Right cardiac atrium (tissue), 5 donors: ENCODE data around the gene CDH1. TPM values are rescaled to one million over a fixed set of nuclear protein-coding genes. Genes with fewer than 3 reads are reported as not detected.

Experiments used
- ATAC-seq, 2 donors: fragments of 200-7000 bp; cut with Tn5 transposase; one replicate each; pipeline versions ENCODE4 v1.8.0 to v1.9.1; 2020; ENCODE audit warnings: moderate library complexity in 2 of 2, mild to moderate bottlenecking in 1 of 2
- DNase-seq, 3 donors: peaks; one replicate each; pipeline ENCODE4 v3.0.0-alpha.2; 2020
- H3K27ac ChIP-seq: one replicate; pipeline ENCODE4 v1.5.1; 2013; ENCODE audit warnings: mild to moderate bottlenecking, low read length, control low read depth, moderate library complexity
- H3K27me3 ChIP-seq: one replicate; pipeline ENCODE4 v1.6.1; 2013; ENCODE audit not compliant: control insufficient read depth, insufficient read depth
- H3K4me1 ChIP-seq: one replicate; pipeline ENCODE4 v1.6.1; 2013; ENCODE audit warnings: low read length; ENCODE audit not compliant: control insufficient read depth, insufficient read depth
- H3K4me3 ChIP-seq: one replicate; pipeline ENCODE4 v1.5.1; 2013; ENCODE audit warnings: low read length, control low read depth
- H3K9me3 ChIP-seq: one replicate; pipeline ENCODE4 v1.6.1; 2013; ENCODE audit warnings: low read length; ENCODE audit not compliant: control insufficient read depth
- WGBS: extraction: QIAGEN DNeasy Blood & Tissue Kit; methylation state at CpG from one replicate; pipeline ENCODE4 v1.1.7; 2013; 5-methylcytosine and 5-hydroxymethylcytosine counted together
- intact Hi-C, 4 donors: fragments of 100-400 bp; cut with DNase I; formaldehyde crosslinking; loops; one replicate each; pipeline versions ENCODE4 v1.11.0 to v1.14.0; 2022 to 2023
- polyA plus RNA-seq: library from polyadenylated mRNA; stranded (reverse); fragments of 200-250 nt; gene quantifications from one replicate; pipeline ENCODE4 v1.2.3, GENCODE V29; 2013
- total RNA-seq, 4 donors: library from RNA; stranded (reverse); fragmentation: NEBNext Ultra II Directional; extraction: Animal tissue kit (Norgen Biotek cat#: 25700); gene quantifications; one replicate each; pipeline ENCODE4 v1.2.1, GENCODE V29; 2021
- donor health status: healthy with polysubstance abuse.
- donor health status: DM: no; HTN: yes; CAD: no.
- donor health status: DM: no; HTN: no; CAD: no.
- donor health status: DM: no; HTN: yes; CAD: no; lungs with severe emphysema.
- donor health status: DM: yes; HTN: yes; CAD: no.

CDH1 gene
- total and polyA plus RNA-seq, 5 donors, result 0.14 TPM; not detected in 4

DNA sequence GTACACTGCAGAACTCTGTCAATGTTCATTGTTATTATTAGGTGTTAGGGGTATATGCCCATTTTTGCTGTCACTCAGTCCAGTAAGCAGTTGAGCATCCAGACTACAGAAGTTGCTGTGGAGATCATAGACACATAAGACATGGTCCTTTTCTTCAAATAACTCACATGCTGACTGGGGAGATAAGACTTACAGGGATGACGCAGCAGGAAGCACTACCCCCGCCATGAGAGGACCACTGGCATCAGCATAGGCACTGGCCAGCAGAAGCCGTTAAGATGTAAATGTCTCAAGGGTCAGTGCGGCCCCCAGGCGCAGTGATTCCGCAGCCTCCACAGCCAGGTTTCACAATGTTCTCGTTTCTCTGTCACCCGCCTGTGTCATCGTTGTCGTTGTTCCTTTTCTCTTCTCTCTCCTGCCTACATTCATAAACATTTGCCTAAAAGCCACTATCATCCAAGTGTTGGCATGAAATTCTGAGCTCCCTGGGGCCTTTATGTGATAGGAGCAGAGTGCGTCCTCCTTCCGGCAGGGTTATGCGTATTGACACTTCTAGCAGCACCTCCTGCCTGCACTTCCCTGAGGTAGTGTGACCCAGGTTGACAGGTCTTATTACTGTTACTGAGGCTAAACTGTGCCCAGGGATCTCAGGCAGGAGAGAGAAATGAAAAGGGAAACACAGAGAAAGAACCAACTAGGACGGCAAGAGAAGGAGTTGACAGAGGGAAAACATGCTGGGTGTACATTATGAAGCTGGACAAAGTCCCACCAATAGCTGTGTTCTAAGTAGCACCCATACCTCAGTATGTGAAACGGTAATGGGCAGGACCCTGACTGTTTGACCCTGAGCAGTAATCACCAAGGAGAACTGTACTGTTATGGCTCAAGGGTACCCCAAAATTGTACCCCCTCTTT lies 124.1 kb downstream of the CDH1 start:
- Histone ChIP-seq H3K4me3 (no peak overlapping the region), H3K4me1 (no peaks in the 10 kb centered on the region), H3K27me3 (no peaks in the 10 kb centered on the region), H3K27ac (no peak overlapping the region), H3K9me3 (no peaks in the 10 kb centered on the region)
- no peak for ATAC-seq
- DNase-seq, result no peak
- intact Hi-C loops, result no loop called here
- 87% methylated on average over 15 of the region's 15 CpGs for WGBS

DNA sequence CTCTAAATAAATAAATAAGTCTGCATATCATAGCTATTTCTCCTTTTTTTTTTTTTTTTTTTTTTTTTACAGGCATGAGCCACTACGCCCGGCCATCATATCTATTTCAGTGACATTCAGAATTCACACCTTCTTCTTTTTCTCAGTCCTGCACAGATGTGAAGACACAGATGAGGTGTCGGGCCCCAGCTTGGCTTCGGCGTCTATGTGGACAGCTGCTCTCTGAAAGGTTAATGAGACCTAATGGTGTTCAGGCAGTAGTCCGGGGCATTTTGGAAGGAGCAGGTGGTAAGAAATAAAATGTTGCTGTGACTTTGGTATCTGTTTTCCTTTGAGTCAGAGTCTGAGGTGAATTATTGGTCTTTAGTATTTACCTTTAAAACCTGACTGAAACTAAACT lies 129.8 kb downstream of the CDH1 start:
- Histone ChIP-seq H3K4me1 (no peaks in the 10 kb centered on the region), H3K27me3 (no peaks in the 10 kb centered on the region), H3K4me3 (no peak overlapping the region), H3K9me3 (no peaks in the 10 kb centered on the region), H3K27ac (no peak overlapping the region)
- 86% methylated on average over 6 of the region's 6 CpGs for WGBS
- DNase-seq (no peak), ATAC-seq (no peak)
- intact Hi-C loops, result no loop called here

DNA sequence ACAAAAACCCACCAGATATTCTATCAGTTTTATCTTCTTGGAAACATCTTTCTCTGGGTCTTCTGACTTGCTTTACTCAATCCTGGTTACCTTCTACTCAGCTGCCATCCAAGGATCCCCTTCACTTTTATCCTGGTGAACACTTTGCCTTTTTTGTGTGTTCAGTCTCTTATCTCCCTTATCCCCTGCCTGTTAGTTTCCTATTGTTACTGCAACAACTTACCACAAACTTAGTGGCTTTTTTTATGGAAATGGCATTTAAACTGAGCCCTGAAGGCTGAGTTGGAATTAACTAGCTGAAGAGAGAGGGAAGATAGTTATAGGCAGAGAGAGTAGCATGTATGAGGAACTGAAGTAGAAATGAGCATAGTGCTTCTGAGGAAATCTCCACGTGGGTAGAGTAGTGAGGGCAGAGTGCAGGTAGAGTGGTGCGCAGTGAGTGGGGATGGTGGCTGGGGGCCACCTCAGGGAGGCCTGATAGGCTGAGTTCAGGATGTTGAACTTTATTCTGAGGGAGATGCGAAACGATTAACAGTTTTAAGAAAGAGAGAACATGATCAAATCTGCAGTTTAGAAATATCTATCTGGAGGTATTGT lies 132.5 kb downstream of the CDH1 start:
- intact Hi-C loops, result no loop called here
- Histone ChIP-seq H3K4me3 (no peak overlapping the region), H3K4me1 (no peaks in the 10 kb centered on the region), H3K27me3 (no peaks in the 10 kb centered on the region), H3K27ac (no peak overlapping the region), H3K9me3 (no peaks in the 10 kb centered on the region)
- WGBS, result 83% methylated on average over 4 of the region's 4 CpGs
- ATAC-seq, result no peak
- DNase-seq, result no peak

DNA sequence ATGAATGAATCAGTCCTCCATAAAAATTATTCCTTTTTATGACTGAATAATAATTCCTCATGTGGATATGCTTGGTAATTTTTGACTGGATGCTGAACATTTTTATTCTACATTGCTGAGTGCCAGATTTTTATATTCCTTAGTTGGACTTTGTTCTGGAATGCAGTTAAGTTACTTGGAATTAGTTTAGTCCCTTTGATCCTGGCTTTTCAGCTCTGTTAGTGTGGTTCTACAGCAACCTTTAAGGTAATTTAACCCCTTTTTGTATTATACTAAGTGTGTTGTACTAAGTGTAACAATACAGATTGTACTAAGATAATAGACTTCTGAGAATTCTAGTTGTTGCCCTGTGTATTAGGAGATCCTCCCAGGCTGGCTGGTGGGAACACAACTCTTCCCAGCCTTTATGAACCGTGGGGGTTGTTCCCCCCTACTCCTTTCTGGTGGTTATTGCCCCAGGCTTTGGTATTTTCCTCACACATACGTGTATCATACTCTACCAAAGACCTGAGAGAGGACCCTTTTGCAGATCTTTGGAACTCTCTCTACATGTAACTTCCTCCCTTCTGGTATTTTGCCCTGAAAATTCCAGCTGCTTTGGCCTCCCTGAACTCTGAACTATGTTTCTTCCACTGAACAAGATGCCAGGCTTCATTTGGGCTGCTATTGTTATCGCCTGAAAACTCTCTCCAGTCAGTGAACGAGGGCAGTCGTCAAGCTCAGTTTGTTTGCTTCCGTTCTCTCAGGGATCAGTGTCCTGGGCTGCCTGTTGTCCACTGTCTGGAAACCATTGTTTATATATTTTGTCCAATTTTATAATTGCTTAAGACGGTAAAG lies 136.8 kb downstream of the CDH1 start:
- DNase-seq, result no peak
- ATAC-seq, result no peak
- Histone ChIP-seq H3K27me3 (no peaks in the 10 kb centered on the region), H3K9me3 (no peaks in the 10 kb centered on the region), H3K4me3 (no peak overlapping the region), H3K27ac (no peak overlapping the region), H3K4me1 (no peaks in the 10 kb centered on the region)
- intact Hi-C loops, result no loop called here
- 88% methylated on average over 7 of the region's 7 CpGs for WGBS

DNA sequence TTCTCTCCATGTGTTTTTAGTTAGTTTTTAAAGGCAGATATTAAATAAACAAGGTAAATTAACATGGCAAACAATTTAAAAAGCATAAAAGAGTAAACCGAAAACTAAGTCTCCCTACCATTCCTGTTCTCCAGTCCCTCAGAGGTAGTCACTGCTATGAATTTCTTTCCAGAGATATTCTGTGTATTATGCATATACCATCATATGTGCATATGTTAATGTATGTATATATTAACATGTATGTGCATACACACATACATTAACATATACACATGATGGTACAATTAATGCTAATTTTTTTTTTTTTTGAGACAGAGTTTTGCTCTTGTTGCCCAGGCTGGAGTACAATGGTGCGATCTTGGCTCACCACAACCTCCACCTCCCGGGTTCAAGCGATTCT lies 138.8 kb downstream of the CDH1 start:
- no peak for DNase-seq
- intact Hi-C loops, result no loop called here
- Histone ChIP-seq H3K27ac (no peak overlapping the region), H3K9me3 (no peaks in the 10 kb centered on the region), H3K4me1 (no peaks in the 10 kb centered on the region), H3K4me3 (no peak overlapping the region), H3K27me3 (no peaks in the 10 kb centered on the region)
- WGBS, result 96% methylated on average over 2 of the region's 4 CpGs
- no peak for ATAC-seq

DNA sequence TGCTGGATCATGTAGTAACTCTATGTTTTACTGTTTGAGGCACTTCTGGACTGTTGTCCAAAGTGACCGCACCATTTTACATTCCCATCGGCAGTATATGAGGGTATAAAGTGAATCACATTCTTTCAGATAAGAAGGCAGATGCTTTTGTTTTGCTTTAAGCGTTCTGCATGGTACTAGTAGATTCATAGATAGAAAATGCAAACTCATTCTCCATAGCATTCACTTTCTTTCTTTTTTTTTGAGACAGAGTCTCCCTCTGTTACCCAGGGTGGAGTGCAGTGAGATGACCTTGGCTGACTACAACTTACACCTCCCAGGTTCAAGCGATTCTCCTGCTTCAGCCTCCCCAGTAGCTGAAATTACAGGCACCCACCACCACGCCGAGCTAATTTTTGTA lies 146.6 kb downstream of the CDH1 start:
- DNase-seq (no peak), ATAC-seq (no peak)
- intact Hi-C loops, result no loop called here
- Histone ChIP-seq H3K27ac (no peak overlapping the region), H3K9me3 (no peaks in the 10 kb centered on the region), H3K4me3 (no peak overlapping the region), H3K4me1 (no peaks in the 10 kb centered on the region), H3K27me3 (no peaks in the 10 kb centered on the region)
- WGBS, result 92% methylated on average over 6 of the region's 6 CpGs

DNA sequence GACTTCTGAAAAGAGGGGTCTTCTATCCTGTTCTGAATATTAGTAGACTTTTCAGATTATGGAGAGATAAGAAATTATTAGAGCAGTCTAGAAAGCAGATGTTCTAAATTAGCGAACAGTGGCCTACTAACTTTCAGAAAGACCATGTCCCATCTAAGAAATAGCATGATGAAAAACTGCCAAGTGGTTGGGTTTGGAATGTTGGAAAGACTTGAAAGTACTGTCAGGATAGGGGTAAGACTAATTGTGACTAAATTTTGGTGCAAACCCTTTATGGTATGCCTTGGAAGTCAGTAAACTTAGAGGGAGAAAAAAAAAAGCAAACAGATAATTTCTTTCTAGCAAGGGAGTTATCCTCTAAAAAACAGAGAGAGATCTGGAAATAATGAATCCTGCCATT lies 147.3 kb downstream of the CDH1 start:
- no peak overlapping the region for H3K4me3 ChIP-seq
- intact Hi-C loops, result no loop called here
- H3K4me1 ChIP-seq, result no peaks in the 10 kb centered on the region
- no peak overlapping the region for H3K27ac ChIP-seq
- WGBS, result 99% methylated on average over 1 of the region's 1 CpG
- H3K27me3 ChIP-seq, result no peaks in the 10 kb centered on the region
- no peaks in the 10 kb centered on the region for H3K9me3 ChIP-seq
- no peak for ATAC-seq
- no peak for DNase-seq

Other genes starting within 250 kb of the CDH1 start
- 10 to 100 TPM; 12.2 to 14.3 (median 12.5) TPM for gene ZFP90, start 198.0 kb upstream of the CDH1 start, total RNA-seq
- 8.4 TPM for gene ZFP90, start 198.0 kb upstream of the CDH1 start, polyA plus RNA-seq
- under 1 TPM in 3 of 4 donors, not detected in 1; 0.14 to 0.29 (median 0.25) TPM for gene CDH3, start 92.0 kb upstream of the CDH1 start, total RNA-seq
- gene CDH3, start 92.0 kb upstream of the CDH1 start, polyA plus RNA-seq, result 0.09 TPM
- gene TANGO6, start 106.2 kb downstream of the CDH1 start, total RNA-seq, result 10 to 100 TPM in 2 of 4 donors, 1 to 10 TPM in 2; 8.8 to 11.5 (median 10.0) TPM
- 2.1 TPM for gene TANGO6, start 106.2 kb downstream of the CDH1 start, polyA plus RNA-seq